M059J (cell line): ENCODE results near the gene SLC6A6. TPM values are rescaled to one million over a fixed set of nuclear protein-coding genes. Genes with fewer than 3 reads are reported as not detected.

Experiments
- DNase-seq: peaks from one replicate; pipeline ENCODE4 v3.0.0-alpha.2; 2012; ENCODE audit warnings: low read depth
- total RNA-seq: library from RNA; depleted of rRNA; stranded (reverse); fragments of >200 nt; shearing (Covaris generic); gene quantifications from 2 replicates; pipeline ENCODE4 v1.2.3, GENCODE V29; 2014

Gene SLC6A6
- total RNA-seq, 1 experiment from 2014 or later: 43.3 TPM

GRCh38 chr3:14466179-14466903 lies 63.9 kb downstream of the SLC6A6 start:
- no peak for DNase-seq

GRCh38 chr3:14467814-14468620 lies 65.6 kb downstream of the SLC6A6 start:
- peak; percentile 33 for DNase-seq

DNA sequence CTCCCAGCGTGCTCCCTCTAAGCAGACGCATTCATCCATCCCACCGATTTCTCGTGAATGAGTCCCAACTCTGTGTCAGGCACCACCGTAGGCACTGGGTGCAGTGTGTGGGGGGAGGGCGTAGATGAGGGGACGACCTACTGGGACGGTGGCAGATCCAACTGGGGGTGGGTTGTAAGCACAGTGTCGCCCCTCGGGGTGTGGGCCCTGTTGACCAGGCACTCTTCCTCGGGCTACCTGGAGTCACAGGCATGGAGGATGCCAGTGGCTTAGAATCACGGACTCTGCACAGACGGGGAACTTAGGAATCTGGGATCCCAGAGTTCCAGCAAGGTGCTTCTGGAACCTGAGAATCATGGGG lies 66.2 kb downstream of the SLC6A6 start:
- DNase-seq: no peak

DNA sequence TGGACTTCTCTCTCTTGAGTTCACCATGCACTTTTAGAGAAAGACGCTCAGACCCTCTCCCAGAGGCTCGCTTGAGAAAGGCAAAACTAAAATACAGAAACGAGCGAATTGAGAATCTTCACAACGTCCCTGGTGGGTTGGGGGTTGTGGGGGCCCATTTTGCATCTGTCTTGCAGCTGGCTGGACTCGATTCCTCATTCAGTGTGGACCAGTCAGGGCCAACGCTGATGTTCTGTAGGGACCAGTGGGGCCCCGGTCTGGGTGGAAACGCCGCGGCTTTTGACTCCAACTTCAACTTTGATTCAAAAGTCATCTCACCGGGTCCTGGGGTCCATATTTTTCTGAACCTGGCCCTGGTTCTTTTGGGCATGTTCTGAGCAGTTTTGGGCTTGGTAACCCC lies 68.1 kb downstream of the SLC6A6 start:
- no peak for DNase-seq

GRCh38 chr3:14471016-14471415 lies 68.6 kb downstream of the SLC6A6 start:
- no peak for DNase-seq

- peak; percentile 27 for DNase-seq
These were observed 69.3 kb downstream of the SLC6A6 start for GRCh38 chr3:14471690-14472089.

DNA sequence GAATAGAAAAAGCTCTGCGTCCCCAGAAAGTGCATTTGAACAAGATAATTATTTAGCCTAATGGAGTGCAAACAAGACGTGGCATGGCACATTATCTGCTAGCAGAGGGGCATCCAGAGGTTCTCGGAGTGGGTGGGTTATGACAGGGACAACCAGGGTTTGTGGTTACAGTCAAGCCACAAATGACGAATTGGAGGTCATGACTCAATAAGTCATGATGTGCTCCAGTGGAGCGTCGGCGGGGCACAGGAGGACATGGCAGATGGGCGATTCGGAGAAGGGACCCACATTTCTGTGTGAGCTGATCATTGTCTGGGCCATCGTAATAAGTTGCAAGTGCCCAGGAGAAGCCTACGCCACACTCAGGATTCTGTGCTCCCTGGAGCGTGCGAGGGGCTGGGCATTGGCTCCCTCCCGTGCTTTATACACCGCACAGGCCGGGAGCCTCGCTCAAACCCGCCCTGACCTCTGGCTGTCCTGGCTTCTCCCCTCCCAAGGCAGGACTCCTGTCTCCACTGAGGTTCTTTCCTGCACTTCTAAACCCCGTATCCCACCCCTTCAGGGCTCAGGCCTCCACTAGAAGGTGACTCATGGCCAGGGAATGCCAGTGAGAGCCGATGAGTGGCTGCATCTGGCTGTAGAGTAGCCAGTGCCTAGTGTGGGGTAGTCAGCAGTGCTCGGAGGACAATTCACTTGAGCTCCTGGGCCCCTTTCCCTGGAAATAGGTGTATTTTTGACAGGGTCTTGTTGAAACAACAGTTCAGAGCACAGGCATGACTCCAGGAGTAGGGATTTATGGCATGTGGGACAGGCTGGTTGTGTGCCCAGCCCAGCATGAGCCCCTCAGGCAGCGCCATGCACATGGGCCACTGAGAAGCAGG lies 70.3 kb downstream of the SLC6A6 start:
- DNase-seq: peak; percentile 98

GRCh38 chr3:14473411-14473891 lies 71.0 kb downstream of the SLC6A6 start:
- DNase-seq: peak; percentile 21

DNA sequence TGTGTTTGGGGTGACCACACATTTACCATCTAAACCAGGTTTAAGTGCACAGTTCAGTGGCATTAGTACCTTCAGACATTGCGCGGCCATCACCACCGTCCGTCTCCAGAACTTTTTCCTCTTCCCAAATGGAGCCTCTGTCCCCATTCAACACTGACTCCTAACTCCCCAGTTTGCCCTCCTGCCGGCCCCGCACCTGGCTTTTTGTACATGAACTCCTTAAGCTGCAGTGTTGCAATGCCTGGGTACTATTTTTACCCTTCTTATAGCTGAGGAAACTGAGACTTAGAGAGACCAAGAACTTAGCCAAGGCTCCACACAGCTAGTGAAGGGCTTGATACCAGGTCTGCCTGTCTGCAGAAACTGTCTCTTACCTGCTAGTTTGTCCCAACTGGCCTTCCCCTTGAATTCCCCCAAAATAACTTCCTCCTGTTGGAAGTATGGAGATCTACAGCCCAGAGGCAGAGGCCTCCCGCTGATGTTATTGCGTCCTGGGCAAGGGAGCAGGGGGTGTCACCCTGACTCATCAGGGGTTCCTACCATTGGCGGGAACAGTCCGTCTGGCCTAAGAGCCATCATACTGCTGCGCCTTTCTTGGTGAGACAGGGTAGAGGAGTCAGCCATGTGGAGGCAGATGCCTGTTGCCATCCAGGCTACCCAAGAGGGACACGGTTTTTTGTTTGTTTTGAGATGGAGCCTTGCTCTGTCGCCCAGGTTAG lies 72.1 kb downstream of the SLC6A6 start:
- no peak for DNase-seq

DNA sequence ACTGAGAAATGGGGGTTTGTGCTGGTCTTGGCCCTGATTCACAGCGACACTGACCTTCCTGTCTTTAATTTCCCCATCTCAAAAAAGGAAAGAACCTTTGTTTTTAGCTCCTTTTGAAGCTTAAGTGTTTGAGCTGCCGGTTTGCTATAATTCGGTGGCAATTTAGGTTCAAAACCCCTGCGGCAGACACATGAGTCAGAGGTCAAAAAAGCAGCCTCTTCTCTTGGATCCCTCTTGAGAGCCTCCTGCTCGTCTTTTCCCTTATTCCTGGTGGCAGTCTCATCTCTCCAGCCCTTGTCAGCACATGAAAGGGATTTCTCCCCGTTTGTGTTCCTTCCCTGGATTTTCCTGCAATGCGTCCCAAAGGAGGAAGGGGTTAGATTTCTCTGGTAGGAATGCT lies 73.2 kb downstream of the SLC6A6 start:
- DNase-seq: no peak

DNA sequence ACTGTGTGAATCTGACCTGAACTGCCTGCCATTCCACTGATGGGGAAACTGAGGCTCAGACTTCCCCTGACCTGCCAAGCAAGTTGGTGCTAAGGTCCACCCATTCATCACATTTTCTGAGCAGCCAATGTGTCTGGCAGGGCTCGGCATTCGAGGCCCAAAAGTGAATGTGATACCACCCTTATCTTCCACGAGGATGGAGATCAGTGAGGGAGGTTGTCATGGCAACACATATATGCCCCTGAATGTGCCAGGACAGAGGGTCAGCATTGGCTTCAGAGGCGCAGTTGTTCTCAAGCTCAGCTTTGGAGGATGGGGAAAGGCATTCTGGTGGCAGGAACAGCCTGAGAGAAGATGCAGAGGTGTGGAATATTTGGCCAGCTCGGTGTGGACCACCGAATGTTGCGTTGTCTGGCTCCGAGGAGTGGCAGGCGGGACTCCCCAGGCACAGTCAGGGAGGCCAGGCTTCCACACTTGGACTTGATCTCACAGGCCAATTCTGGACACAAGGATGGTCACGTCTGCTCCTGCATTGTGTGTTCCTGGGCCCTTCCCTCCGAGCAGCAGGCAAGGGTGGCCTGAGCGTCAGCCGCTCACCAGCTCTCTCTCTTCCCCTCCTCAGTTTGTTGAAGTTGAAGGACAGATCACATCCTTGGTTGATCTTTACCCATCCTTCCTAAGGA lies 74.3 kb downstream of the SLC6A6 start:
- DNase-seq: no peak

- no peak for DNase-seq
These were observed 75.0 kb downstream of the SLC6A6 start for GRCh38 chr3:14477311-14477935.

GRCh38 chr3:14478956-14479550 lies 76.6 kb downstream of the SLC6A6 start:
- no peak for DNase-seq

DNA sequence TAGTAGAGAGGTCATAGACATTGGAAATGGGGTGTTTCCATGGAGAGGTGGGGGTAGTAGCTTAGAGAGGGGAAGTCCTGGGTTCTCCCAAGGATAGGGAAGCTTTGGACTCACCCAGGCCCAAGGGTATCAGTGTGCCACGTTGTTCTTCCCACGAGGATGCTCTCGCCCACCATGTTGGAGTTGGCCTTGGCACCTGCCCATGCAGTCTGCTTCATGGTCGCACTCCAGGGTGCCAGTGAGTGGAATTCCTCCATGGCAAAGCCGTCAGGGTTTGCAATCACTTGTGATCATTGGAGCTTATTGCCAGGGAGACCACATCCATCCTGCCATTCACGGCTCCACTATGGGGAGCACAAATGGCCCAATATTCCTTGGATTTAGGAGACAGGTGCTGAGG lies 77.2 kb downstream of the SLC6A6 start:
- no peak for DNase-seq

DNA sequence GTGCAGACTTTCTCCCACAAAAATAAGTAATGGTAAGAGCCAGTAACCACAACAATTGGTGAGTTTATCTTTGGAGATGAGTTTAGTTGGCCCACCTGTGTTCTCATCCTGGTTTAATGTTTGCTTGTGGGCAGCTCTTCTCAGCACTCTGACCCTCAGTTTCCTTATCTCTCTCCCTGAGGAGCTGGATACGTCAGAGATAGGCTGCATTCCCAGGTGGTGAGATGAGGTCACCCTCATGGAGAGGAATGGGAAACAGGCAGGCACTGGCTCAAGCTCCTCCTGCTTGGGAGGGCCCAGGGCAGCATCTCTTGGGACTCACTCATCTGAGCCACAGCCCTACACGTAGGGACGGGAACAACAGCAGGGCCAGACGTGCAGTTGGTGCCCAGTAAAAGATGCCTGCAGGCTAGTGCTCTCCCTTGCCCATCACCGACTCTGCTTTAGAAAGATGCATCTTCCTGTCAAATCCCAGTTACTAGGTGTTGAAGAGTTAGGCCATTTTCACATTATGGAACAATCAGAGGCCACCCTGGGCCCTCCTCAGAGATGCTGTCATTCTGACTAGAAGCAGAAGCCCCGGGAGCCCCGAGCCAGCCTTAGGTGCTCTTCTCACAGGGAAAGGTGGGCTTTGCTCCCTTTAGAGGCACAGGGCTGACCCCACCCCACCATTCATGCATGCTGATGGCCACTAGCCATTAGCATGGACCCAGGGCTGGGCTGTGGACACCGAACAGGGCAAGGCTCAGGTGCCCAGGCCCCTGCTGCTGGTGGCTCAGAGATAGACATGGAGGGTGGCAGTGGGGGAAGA lies 78.0 kb downstream of the SLC6A6 start:
- peak; percentile 52 for DNase-seq

DNA sequence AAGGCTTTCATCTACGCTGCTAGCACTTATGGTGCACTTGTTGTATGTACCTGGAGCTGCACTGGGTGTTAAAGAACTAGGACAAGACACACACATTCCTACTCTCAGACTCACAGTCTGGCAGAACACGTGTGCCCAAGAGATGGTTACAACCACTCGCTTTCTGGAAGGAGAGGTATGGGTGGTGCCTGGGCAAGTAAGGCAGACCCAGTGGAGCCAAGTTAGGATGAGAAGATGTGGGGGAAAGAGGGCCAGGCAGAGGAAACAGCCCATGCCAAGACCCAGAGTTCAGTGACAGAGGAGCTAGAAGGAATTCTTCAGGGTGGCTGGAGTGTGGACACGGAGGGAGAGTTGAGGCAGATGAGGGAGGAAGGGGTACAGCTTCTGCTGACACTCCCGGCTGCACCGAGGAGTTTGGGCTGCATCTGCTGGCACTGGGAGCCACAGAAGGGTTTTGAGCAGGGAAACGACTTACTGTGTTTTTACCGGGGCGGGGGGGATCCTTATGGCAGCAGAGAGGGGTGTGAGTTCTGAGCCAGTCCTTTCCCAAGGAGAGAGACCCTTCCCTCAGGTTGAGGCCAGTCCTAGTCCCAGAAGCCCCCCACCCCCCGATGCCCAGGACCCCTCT lies 78.7 kb downstream of the SLC6A6 start:
- DNase-seq: no peak

DNA sequence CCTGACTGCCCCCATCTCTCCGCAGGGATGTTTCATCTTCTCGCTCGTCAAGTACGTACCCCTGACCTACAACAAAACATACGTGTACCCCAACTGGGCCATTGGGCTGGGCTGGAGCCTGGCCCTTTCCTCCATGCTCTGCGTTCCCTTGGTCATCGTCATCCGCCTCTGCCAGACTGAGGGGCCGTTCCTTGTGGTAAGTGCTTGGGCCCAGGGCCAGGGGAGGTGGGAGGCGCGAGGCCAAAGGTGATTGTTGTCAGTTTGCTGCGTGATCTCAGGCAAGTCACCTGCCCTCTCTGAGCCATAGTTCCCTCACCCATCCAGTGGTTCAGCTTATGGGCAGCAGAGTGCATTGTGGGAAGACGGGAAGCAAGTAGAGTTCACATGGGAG lies 79.2 kb downstream of the SLC6A6 start:
- DNase-seq: no peak

DNA sequence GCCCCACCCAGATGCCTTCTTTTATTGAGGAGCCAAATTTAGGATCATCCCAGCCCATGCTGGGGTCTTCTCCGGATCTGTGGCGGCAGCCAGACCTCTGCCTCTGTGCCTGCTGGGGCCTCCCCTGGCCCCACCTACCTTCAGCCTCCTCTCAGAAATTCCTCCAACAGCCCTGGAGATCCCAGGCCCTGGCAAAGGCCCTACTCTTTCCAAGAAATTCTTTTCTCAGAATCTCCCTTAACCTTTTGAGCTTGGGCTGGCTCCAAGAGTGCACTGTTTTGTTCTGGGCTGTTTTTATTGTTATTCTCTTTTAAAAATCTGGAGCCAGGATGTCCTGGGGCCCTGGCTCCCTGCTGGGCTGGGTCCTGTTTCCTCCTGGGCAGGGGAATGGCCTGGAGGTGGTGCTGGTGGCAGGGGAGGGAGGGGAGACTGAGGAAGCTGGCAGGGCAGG lies 79.9 kb downstream of the SLC6A6 start:
- no peak for DNase-seq

DNA sequence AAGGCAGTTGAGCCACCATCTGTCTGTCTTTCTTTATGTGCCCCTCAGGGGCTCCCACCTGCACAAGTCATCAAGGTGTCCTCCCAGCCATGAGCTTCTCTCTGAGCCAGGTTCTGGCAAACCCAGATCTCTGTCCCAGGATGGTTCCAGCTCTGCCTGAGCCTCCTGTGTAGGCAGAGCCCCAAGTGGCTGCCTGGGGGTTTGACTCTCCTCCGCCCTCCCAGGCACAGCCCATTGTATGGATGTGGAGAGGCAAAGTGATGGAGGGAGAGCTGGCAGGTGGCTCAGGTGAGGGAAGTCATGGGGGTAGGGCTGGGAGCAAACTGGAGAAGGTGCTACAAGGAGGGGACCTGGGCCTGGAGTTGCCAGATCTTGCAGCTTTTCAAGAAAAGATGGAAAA lies 80.9 kb downstream of the SLC6A6 start:
- DNase-seq: no peak
